Activated T-helper 1 cell treated with anti-CD3 and anti-CD28 coated beads, Interleukin-12 subunit alpha, Interleukin-12 subunit beta, Interleukin-2, Interleukin-4 antibody, amounts not matched to agents 30 ng/mL and 10 ng/mL and 1 ng/mL, durations not matched to agents 14 hours and 24 hours and 36 hours (primary cell): Measurements from ENCODE around the gene MUC5AC. TPM values are rescaled to one million over a fixed set of nuclear protein-coding genes. Genes with fewer than 3 reads are reported as not detected.

Experiments used
- DNase-seq: peaks from one replicate; pipeline ENCODE4 v3.0.0; 2021; ENCODE audit warnings: low spot score
- H3K27ac Mint-ChIP-seq: one replicate; pipeline ENCODE4 v1.8.0; 2021; ENCODE audit warnings: mild to moderate bottlenecking, mixed read lengths
- H3K27me3 Mint-ChIP-seq: one replicate; pipeline ENCODE4 v1.8.0; 2022; ENCODE audit warnings: mild to moderate bottlenecking, moderate library complexity, mixed read lengths; ENCODE audit not compliant: insufficient read depth
- H3K36me3 Mint-ChIP-seq: one replicate; pipeline ENCODE4 v1.8.0; 2021; ENCODE audit warnings: low read depth, mixed read lengths
- H3K4me1 Mint-ChIP-seq: one replicate; pipeline ENCODE4 v1.8.0; 2021; ENCODE audit warnings: low read depth, mixed read lengths
- H3K4me3 Mint-ChIP-seq: one replicate; pipeline ENCODE4 v1.8.0; 2021; ENCODE audit warnings: mild to moderate bottlenecking, moderate library complexity, mixed read lengths
- H3K9me3 Mint-ChIP-seq: one replicate; pipeline ENCODE4 v1.8.0; 2021; ENCODE audit warnings: mixed read lengths
- intact Hi-C: fragments of 100-400 bp; cut with micrococcal nuclease; formaldehyde crosslinking; loops from one replicate; pipeline ENCODE4 v1.15.1; 2024
- total RNA-seq: library from RNA; stranded (reverse); gene quantifications from 2 replicates; pipeline ENCODE4 v1.2.3, GENCODE V29; 2022

The MUC5AC gene
- total RNA-seq, 1 donor from 2014 or later: not detected

DNA sequence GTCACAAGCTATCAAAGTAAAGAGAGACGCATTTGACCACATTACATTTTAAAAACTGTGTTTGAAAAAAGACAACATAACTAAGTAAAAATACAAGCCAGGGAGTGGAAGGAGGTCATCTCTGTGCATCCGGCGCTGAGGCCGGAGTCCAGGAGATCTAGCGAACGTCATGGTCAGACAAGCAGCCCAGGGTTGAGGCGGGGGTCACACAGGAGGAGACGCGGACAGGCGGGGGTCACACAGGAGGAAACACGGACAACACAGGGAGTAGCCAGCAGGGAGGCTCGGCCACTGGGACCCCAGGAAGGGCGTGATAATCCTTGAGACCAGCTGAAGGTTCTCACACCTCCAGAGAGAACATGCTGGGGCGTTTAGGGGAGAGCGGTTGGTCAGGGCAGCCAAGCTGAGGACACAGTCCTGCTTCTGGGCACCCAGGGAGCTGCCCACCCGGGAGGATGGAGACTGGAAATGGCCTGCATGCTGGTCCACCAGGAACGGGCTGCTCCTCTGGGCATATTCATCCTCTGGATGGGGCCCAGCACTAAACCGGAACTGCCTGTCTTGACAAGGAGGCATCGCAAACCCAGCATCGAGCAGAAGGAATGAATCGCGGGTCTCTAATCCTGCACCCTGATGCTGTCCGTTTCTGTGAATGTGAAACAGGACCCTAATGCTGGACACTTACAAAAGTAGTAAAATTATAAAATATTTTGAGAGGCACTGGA is 40.9 kb upstream of the MUC5AC start:
- Mint-ChIP-seq H3K27me3 (no peaks in the 10 kb centered on the region), H3K4me3 (no peak overlapping the region), H3K36me3 (no peaks in the 10 kb centered on the region), H3K9me3 (no peaks in the 10 kb centered on the region), H3K4me1 (no peaks in the 10 kb centered on the region), H3K27ac (no peak overlapping the region)
- intact Hi-C loops: loop anchor here (10.0 kb wide), 1 partner anchor 398 kb away; no protein-coding TSS in a partner anchor
- DNase-seq: no peak

DNA sequence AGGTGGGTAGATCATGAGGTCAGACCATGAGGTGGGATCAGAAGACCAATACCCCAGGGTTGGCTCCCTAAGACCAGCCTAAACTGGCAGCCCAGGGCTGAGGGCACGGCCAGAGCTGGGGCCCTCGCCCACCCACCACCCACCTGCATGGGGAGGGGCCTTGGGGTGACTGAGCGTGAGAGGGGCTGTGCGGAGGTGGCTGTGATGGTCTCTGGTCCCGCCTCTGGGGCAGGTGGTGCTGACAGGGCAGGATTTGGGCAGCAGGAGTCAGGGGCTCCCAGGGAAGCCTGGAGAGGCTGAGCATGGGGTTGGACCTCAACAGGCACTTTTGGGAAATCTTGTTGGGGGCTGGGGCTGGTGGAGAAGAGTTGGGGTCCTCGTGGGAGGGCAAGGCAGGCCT is 39.8 kb upstream of the MUC5AC start:
- no peaks in the 10 kb centered on the region for H3K27me3 Mint-ChIP-seq
- H3K36me3 Mint-ChIP-seq: no peaks in the 10 kb centered on the region
- DNase-seq: no peak
- H3K4me1 Mint-ChIP-seq: no peaks in the 10 kb centered on the region
- no peak overlapping the region for H3K27ac Mint-ChIP-seq
- H3K9me3 Mint-ChIP-seq: no peaks in the 10 kb centered on the region
- no peak overlapping the region for H3K4me3 Mint-ChIP-seq
- intact Hi-C loops: loop anchor here (10.0 kb wide), 1 partner anchor 397 kb away; no protein-coding TSS in a partner anchor

DNA sequence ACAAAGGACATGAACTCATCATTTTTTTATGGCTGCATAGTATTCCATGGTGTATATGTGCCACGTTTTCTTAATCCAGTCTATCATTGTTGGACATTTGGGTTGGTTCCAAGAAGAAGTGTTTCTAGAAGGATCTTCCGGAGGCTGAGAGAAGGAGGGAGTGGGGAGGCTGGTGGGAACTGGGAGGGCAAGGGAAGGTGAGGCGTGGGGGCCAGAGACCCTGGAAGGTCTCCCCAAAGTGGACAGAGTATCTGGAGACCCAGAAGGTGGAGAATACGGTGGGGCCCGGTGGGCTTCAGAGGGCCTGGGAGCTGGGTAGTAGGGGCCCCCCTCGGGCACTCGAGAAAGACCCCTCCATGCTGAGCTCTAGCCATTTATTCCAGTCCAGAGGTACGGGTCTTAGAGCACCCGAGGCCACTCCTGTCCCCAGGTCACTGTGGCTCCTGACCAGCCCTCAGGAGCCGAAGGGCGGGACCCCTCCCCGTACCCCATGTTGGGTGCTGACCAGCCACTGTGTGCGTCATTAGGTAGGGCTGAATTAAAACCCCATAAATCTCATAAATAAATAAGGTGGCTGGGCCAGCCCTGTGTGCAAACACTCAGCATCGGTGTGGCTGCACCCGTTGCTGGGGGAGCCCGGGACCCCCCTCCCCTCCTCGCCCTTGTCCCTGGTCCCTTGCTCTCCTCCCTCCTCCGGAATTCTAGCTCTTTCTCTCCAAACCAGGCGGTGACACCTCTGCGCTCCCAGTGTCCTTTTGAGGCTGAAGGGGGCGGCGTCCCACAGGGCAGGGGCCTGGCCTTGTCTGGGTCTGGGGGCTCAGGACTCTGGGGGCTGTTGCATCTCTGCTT is 38.8 kb upstream of the MUC5AC start:
- no peaks in the 10 kb centered on the region for H3K4me1 Mint-ChIP-seq
- no peak for DNase-seq
- H3K36me3 Mint-ChIP-seq: no peaks in the 10 kb centered on the region
- intact Hi-C loops: loop anchor here (10.0 kb wide), 1 partner anchor 396 kb away; no protein-coding TSS in a partner anchor
- no peak overlapping the region for H3K4me3 Mint-ChIP-seq
- no peak overlapping the region for H3K27ac Mint-ChIP-seq
- H3K9me3 Mint-ChIP-seq: no peaks in the 10 kb centered on the region
- no peaks in the 10 kb centered on the region for H3K27me3 Mint-ChIP-seq

DNA sequence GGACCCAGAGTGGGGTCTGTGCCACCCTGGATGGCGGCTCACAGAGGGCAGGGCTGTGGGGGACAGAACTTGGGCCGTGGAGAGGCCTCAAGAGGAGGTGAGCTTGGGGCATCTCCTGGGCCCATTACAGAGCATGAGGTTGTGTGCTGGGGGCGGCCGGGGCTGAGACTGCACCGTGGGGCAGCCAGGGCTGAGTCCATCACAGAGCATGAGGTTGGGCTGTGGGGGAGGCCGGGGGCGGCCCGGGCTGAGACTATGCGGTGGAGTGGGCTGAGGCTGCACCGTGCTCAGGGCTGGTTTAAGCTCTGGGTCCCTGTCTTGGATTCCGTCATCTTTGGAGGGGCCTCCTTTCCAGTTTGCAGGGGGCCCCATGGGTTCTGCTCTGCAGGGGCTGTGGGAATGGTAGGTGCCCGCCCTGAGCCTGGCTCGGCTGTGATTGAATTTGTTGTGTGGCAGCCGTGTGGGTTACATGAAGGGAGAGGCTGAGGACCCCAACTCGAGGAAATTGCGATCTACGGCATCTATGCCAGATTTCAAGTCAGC is 38.1 kb upstream of the MUC5AC start:
- Mint-ChIP-seq H3K4me1 (no peaks in the 10 kb centered on the region), H3K4me3 (no peak overlapping the region), H3K27ac (no peak overlapping the region), H3K36me3 (no peaks in the 10 kb centered on the region), H3K27me3 (no peaks in the 10 kb centered on the region), H3K9me3 (peaks cover 7% of the 10 kb centered on the region)
- intact Hi-C loops: loop anchor here (10.0 kb wide), 1 partner anchor 395 kb away; no protein-coding TSS in a partner anchor
- DNase-seq: no peak

DNA sequence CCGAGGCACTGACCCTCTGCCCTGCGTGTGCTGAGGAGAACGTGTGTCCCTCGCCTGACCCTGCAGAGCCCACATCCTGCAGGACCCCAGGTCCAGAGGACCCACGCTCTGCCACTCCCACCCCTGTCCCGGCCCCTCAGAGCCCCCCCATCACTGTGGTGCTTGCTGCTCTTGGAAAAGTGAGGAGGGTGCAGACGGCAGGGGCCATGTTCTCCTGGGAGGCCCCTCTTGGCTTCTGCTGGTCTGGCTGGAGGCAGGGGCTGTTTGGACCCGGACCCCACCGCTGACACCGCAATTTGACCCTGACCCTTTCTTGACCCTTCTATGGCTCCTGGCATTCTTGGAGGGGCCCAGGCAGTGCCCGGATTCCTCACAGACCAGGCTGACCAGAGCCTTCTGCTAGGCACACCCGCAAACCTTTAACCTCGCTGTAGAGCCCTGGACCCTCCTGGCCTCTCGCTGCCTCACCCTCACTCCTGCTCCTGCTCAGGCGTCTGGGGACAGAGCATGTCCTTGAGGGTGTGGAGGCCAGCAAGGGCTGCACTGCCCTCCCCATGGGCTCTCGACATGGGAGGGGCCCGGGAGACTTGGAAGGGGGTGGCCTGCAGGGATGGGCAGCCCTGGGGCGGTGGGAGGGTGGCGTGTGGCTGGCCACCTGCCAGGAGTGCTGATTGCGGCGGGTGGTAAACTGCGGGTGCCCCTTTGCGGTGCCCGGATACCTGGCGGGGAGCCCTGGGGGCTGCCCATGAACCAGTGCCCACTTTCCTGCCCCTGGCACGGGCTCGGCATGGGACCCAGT is 37.0 kb upstream of the MUC5AC start:
- Mint-ChIP-seq H3K4me1 (no peaks in the 10 kb centered on the region), H3K4me3 (no peak overlapping the region), H3K36me3 (no peaks in the 10 kb centered on the region), H3K9me3 (peaks cover 11% of the 10 kb centered on the region), H3K27me3 (no peaks in the 10 kb centered on the region), H3K27ac (no peak overlapping the region)
- DNase-seq: no peak
- intact Hi-C loops: no loop called here

DNA sequence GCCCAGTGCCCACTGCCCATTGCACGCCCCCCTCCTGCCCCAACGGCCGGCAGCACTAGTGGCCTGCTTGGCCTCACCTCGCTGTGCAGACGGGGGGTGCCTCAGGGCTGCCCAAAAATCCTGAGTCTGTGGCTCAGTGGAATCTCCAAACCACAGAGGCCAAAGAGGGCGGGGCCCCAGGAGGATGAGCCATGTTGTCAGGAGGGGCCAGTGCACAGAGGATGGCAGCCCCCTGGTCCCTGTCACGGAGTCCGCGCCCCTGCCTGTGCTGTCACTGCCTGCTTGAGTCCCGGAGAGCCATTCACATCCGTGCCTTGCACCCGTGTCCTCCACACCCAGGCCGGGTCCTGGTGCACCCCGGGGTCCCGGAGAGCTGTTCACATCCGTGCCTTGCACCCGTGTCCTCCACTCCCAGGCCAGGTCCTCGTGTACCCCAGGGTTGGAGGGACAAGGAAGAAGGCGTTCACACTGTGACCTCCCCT is 36.4 kb upstream of the MUC5AC start:
- intact Hi-C loops: no loop called here
- Mint-ChIP-seq H3K4me1 (no peaks in the 10 kb centered on the region), H3K9me3 (peaks cover 11% of the 10 kb centered on the region), H3K36me3 (no peaks in the 10 kb centered on the region), H3K27me3 (no peaks in the 10 kb centered on the region), H3K4me3 (no peak overlapping the region), H3K27ac (no peak overlapping the region)
- DNase-seq: no peak

DNA sequence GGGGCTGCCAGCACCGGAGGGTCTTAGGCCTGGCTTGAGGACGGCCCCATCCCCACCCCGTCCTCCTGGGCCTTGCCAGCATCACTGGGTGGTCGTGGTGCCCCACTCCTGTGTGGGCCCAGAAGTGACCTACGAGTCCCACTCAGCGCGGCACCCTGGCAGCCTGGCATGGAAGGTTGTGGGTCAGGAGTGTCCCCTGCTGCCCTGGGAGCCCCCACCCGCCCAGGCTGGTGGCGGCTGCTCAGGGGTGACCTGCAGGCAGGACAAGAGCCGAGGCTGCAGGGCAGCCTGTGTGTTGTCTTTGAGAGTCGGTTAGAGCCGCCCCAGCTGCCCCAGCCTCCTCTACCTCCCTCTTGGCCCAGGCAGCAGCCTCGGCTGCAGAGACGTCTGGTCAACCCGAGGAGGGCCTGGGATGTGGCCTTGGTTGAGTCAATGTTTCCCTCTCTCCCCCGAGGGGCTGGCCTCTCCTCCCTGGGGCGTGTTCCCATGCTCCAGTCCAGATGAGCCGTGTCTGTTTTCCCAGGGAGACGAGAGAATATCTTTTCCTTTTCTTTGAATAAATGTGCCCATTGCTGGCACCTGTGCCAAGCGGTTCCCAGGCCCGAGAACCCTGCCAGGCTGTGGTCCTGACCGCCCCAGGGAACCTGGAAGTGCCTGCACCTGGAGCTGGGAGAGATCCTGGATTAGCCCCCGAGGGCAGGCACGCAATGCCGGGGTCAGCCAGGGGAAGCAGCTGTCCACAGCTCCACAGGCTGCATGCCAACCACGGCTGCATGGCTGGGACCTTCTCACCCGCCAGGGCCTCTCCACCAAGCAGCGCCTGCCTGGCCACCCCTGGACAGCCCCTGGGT is 35.7 kb upstream of the MUC5AC start:
- Mint-ChIP-seq H3K27me3 (no peaks in the 10 kb centered on the region), H3K36me3 (no peaks in the 10 kb centered on the region)

DNA sequence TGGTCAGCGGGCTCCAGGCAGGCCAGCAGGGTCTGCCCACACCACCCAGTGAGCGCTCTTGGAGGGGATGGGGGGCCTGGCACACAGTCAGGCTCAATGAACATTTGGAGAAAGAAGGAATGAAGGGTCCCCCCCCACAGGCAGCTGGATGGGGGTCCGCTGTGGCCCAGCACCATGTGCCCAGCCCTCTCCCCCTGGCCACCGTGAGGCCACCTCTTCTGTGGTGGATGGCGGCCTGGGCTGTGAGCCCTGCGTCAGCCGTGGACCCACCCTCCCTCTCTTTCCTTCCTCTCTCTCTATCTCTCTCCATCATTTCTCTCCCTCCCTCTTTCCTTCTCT is 35.1 kb upstream of the MUC5AC start:
- H3K27ac Mint-ChIP-seq: no peak overlapping the region
- intact Hi-C loops: no loop called here
- no peak for DNase-seq
- H3K4me3 Mint-ChIP-seq: no peak overlapping the region
- peaks cover 11% of the 10 kb centered on the region for H3K9me3 Mint-ChIP-seq
- no peaks in the 10 kb centered on the region for H3K27me3 Mint-ChIP-seq
- H3K36me3 Mint-ChIP-seq: no peaks in the 10 kb centered on the region
- no peaks in the 10 kb centered on the region for H3K4me1 Mint-ChIP-seq

More for the DNA sequence above, 35.7 kb upstream of the MUC5AC start:
- no peak for DNase-seq
- Mint-ChIP-seq H3K4me1 (no peaks in the 10 kb centered on the region), H3K9me3 (peaks cover 11% of the 10 kb centered on the region), H3K27ac (no peak overlapping the region), H3K4me3 (no peak overlapping the region)
- intact Hi-C loops: no loop called here

DNA sequence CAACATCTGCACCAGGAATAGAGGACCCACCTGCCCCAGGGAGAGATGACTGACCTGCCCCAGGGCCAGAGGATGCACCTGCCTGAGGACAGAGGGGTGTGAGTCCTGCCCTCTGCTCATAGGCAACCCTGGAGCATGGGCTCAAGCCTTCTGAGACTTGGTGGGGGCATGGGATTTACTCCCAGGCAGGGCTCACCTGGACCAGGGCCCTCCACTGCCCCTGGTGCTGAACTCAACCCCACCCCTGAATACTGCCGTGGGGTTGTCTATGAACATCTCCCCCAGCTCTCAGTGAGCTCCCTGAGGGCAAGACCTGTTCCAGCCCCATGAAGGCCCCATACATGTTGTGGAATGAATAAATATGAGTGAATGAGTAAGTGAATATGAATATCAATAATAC is 33.8 kb upstream of the MUC5AC start:
- H3K27ac Mint-ChIP-seq: no peak overlapping the region
- no peaks in the 10 kb centered on the region for H3K4me1 Mint-ChIP-seq
- no peaks in the 10 kb centered on the region for H3K27me3 Mint-ChIP-seq
- no peaks in the 10 kb centered on the region for H3K36me3 Mint-ChIP-seq
- intact Hi-C loops: no loop called here
- H3K4me3 Mint-ChIP-seq: no peak overlapping the region
- peaks cover 11% of the 10 kb centered on the region for H3K9me3 Mint-ChIP-seq
- no peak for DNase-seq

DNA sequence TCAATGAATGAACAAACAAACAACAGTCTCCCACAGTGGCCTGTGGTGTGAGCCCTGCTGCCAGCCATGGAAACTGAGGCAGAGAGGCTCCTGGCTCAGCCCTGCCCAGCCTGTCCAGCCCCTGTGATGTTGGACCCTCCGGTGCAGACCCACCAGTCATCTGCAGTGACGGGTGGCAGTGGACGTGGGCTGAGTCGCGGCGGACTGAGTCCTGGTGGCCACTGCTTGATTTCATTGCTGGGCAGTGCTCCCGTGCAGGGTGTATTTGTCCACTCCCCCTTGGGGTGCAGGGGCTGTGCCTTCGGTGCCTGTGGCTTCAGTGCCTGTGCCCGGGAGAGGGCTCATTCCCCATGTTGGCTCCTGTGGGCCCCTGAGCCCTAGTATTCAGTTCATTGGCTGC is 31.9 kb upstream of the MUC5AC start:
- Mint-ChIP-seq H3K4me1 (no peaks in the 10 kb centered on the region), H3K27ac (no peak overlapping the region), H3K4me3 (no peak overlapping the region), H3K27me3 (no peaks in the 10 kb centered on the region), H3K36me3 (no peaks in the 10 kb centered on the region), H3K9me3 (peaks cover 11% of the 10 kb centered on the region)
- intact Hi-C loops: no loop called here
- DNase-seq: no peak

DNA sequence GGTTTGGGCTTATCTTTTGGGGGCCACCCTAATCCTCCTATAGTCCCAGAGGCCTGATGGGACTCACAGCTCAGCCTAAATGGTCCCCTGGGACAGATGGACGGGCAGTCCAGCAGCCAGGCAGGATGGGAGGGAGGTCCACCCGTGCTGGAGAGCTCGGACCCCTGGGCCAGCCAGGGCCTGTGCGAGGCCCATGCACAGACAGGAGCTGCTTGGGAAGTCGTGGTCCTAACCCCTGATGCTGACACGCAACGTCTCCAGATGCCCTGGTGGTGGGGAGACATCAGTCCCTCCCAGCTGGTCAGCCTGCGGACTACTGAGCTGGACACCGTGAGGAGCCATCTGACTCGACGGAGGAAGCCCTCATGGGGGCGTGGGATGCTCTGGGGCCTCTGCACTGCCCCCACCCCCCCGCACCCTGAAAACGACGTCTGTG is 31.2 kb upstream of the MUC5AC start:
- intact Hi-C loops: no loop called here
- Mint-ChIP-seq H3K9me3 (peaks cover 11% of the 10 kb centered on the region), H3K27me3 (no peaks in the 10 kb centered on the region), H3K36me3 (no peaks in the 10 kb centered on the region), H3K27ac (no peak overlapping the region), H3K4me3 (no peak overlapping the region), H3K4me1 (no peaks in the 10 kb centered on the region)
- DNase-seq: no peak
